Nucleus accumbens (tissue), 56 donors: ENCODE measurements around the gene SIGLEC8.
"Not testable (repeated sequence)": the region's sequence is repeated elsewhere in the genome, so short reads cannot be mapped to it uniquely, and the experiment has no call there.

Experiments used
- DNase-seq, 56 donors: peaks; one replicate each; lab custom pipeline; 2025; lab: John Stamatoyannopoulos, UW

The SIGLEC8 gene

GRCh38 chr19:51473009-51473707 lies 14.9 kb upstream of the SIGLEC8 start:
- peak in 42 of 56 donors; percentile 3 to 88 (median 31) for DNase-seq

DNA sequence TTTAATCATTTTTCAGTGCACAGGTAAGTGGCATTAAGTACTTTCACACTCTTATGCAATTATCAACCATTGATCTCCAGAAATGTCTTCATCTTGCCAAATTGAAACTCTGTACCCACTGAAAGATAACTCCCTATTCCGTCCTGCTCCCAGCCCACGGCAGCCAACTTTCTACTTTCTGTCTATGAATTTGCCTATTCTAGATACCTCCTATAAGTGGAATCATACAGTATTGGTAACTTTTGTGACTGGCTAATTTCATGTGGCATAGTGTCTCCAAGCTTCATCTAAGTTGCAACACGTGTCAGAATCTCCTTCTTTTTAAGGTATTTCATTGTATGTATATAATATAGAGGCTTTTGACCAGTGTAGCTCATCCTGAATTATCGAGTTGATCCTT lies 14.4 kb upstream of the SIGLEC8 start:
- no peak for DNase-seq

- DNase-seq, result no peak
Observed at GRCh38 chr19:51471527-51471926, 13.3 kb upstream of the SIGLEC8 start.

DNA sequence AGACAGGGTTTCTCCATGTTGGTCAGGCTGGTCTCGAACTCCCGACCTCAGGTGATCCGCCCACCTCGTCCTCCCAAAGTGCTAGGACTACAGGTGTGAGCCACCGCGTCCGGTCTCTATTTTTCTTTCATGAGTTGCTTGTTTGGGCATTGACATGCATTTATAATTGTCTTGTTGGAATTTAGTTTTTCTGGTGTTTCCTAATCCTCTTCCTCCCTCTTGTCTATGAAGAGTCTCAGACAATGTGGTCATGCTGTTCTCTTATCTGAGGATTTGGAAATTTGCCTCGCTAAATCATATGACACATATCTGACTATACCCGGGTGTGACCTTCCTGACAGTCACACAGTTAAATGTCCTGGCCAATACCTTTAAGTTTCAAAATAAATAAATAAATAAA lies 12.7 kb upstream of the SIGLEC8 start:
- DNase-seq, result no peak

DNA sequence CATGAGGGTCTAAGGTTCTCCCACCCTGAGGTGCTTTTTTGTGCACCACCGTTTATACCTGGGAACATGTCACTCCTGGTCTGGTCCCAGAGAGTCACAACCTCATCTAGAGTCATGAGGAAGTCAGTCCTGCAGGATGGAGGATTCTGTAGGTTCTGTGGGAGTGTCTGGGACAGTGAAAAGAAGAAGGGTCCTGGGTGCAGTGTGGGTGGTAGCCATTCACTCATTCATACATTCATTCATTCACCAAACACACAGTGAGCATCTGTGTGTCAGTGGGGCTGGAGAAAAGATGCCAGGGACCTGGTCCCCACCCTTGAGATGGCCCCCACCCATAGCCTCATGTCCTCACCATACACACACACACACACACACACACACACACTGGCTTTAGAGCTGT lies 11.4 kb upstream of the SIGLEC8 start:
- no peak for DNase-seq

- no peak for DNase-seq
Observed at GRCh38 chr19:51469162-51469561, 10.9 kb upstream of the SIGLEC8 start.

GRCh38 chr19:51468545-51468920 lies 10.3 kb upstream of the SIGLEC8 start:
- no peak for DNase-seq

DNA sequence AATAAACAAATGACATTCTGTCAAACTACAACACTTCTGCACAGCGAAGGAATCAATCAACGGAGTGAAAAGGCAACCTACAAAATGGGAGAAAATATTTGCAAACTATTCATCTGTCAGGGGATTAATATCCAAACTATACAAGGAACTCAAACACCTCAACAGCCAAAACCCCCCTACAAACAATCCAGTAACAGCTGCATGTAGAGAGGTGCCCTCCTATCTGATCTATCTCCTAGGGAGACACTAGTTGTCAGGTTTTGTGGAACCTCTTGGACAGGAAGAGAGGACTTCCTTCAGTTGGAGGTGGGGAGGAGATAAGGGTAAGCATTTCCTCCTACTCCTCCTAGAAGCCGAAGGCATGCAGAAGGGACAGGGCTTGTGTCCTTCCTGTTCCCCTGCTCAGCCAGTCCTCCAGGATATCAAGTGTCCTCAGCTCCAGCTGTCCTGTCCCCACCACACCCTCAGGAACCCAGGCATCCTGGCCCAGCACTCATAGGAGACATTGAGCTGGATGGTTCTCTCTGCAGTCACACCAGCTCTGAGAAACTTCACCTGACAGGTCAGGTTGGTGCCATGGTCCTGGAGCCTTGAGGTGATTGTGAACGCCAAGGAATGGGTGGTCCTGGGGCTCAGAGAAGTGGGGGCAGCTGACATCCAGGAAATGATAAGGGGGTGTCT lies 9.8 kb upstream of the SIGLEC8 start:
- no peak for DNase-seq

DNA sequence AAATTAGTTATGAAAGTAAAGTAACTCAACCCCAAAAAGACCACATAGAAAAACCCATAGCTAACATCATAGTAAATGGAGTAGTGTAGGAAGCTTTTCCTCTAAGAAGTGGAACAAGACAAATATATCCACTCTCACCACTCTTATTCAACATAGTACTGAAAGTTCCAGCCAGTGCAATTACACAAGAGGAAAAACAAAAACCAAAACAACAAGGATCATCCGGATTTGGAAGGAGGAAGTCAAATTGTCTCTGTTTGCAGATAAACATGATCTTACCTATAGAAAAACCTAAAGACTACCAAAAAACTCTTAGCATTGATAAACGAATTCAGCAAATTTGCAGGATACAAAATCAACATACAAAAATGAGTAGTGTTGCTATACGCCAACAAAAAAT lies 8.5 kb upstream of the SIGLEC8 start:
- no peak for DNase-seq

DNA sequence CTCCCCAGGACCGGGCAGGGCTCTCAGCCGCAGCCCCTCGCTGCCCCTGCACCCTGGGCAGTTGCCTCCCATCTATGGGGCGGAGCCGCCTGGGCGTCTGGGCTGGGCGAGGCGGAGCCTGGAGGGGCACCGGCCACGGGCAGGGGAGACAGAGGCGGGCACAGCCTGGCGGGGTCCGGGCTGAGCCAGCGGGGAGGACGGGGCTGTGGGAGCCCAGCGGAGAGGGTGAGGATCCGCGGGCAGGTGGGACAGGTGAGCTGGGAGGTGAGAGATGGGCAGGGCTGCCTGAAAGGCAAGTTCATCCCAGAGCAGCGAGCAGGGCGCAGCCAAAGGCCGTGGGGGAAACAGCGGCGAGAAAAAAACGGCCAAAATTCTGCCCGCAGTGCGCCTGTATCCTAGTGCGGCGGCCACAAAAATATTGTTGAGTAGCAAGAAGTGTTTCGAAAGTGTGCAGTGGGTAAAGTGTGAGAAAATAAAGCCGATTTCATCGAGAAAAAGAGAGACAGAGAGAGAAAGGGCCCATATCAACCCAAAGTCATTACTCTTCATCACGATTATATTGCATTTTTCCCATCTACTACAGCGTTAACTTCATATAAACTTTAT lies 5.8 kb upstream of the SIGLEC8 start:
- DNase-seq, result not testable (repeated sequence)

DNA sequence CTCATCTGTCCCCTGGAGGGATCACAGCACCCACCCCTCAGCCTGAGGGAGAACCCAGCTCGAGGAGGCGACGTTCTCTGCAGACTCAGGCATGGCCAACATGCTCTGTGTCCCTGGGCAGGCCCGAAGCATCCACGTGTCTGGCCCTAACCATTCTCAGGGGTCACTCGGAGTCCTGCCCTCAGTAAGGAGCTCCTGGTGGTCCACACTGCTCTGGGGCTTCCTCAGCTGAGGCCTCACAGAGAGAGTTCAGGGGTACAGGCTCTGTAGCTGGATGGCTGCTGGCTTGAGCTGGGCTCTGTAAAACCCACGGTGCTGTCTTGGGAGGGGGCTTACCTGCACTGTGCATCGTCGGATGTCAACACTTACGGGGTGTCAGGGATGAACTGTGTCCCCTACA lies 4.4 kb upstream of the SIGLEC8 start:
- DNase-seq, result no peak

DNA sequence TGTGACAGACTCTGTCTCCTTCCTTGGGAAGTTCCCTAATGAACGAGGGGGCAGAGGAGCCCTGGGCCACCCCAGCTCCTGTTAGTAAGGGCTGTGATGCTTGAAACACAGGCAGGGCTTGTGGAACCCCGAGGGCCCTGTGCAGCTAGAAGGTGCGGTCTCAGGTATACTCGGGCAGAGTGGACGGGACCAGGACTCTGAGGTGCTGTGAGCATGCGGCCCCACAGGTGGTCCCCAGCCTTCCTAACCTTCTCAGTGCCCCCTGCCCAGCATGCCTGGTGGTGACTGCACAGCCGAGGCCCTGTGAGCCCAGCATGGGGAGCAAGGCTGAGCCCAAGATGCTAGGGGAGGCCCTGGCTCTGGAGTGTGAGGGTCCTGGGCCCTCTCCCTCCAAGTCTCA lies 4.0 kb upstream of the SIGLEC8 start:
- DNase-seq, result no peak

GRCh38 chr19:51461723-51462161 lies 3.5 kb upstream of the SIGLEC8 start:
- DNase-seq, result peak in 10 of 56 donors; percentile 4 to 42 (median 18)

DNA sequence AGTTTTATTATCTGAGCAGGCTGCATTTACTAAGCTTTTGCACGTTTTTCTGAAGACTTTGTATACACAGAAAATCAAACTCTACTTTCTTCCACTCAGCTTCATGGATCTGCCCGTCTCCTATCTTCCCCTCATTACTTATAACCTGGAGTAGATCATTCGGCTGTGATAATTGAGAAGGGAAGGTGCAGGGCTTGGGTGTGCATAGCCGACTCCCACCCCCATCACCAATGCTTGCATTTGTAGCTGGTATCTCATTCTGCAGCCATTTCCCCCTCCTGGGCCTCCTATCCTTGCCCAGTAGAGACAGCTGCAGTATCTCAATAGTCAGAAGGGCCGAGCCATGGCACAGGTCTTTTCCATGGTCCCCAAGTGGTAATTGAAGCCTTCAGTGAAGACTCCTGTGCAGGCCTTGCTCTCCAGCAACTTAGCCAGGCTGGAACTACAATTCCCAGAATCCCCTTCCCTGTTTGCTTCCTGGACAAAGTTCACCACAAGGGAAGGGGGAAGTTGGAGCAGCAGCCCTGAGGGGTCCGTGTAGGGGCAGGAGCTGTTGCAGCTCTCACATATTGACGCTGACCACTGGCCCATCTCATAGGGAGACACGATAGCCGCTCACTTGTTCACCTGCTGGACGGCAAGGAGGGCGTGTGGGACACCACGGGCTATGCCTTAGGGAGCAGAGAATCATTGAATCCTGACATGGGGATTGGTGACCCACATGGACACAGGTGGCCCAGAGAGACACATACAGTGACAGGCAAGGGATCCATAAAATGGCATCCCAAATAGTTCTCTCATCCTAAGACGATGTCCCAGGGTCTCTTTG lies 2.1 kb upstream of the SIGLEC8 start:
- DNase-seq, result no peak

DNA sequence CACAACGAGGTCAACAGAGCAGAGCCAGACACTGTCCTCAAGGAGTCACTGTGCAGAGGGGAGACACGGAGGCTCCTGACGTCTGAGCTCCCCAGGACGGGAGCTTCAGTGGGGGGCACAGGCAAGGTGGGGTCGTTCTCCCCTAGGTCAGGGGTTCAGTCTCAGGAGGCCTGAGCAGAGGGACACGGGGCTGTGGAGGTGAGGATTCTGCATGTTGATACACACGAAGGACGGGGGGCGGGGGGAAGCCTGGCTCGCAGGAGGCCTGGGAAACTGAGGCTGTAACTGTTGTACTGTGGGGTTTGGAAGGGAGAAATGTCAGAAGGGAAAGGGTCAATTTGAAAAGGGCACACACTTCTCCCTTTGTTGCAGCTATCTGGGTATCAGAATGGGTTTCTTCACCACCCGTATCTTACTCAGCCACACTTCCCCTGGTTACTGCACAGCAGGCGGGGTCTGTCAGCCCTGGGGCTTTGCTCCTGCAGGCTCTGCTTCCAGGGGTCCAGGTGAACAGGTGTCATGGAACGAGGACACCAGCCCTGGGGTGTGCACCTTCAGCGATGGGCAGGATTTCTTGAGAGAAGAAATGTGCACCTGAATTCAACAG lies 748 bp upstream of the SIGLEC8 start:
- DNase-seq, result no peak

GRCh38 chr19:51457351-51458013 lies 772 bp downstream of the SIGLEC8 start:
- no peak for DNase-seq

- DNase-seq, result peak in 1 of 56 donors; percentile 8
Observed at GRCh38 chr19:51456541-51457290, 1.5 kb downstream of the SIGLEC8 start.

DNA sequence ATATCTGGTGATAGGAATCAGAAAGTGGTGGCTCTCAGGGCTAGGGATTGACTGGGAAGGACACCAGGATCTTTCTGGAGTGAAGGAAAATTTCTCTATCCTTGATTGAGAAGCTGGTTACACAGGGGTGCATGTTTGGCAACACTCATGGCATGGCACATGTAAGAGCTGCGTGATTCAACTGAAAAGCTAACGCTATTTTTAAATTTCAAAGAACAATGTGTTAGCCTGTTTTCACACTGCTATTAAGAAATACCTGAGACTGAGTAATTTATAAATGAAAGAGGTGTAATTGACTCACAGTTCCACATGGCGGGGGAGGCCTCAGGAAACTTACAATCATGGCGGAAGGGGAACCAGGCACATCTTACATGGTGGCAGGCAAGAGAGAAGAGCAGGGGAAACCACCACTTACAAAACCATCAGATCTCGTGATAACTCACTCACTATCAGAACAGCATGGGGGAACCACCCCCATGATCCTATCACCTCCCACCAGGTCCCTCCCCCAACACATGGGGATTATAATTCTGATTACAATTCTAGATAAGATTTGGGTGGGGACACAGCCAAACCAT lies 7.4 kb downstream of the SIGLEC8 start:
- no peak for DNase-seq
